Brain pericyte (primary cell): ENCODE measurements around the gene TIMP3.
"Not testable (repeated sequence)": the region's sequence is repeated elsewhere in the genome, so short reads cannot be mapped to it uniquely, and the experiment has no call there.

Experiments
- DNase-seq: peaks from one replicate; pipeline ENCODE4 v3.0.0-alpha.2; 2012; ENCODE audit warnings: low read depth, low spot score

Gene TIMP3

GRCh38 chr22:32801537-32802236 lies at the start of gene TIMP3:
Gene TIMP3 (plus strand): TSS chr22:32801705. CDS start chr22:32802002, 297 bp downstream.
- DNase-seq: no peak

GRCh38 chr22:32752326-32752725 lies 49.2 kb upstream of the TIMP3 start:
- no peak for DNase-seq

GRCh38 chr22:32752816-32753520 lies 48.5 kb upstream of the TIMP3 start:
- peak; percentile 66 for DNase-seq

- DNase-seq: no peak
Observed at GRCh38 chr22:32753591-32753990, 47.9 kb upstream of the TIMP3 start.

GRCh38 chr22:32754413-32755041 lies 47.0 kb upstream of the TIMP3 start:
- DNase-seq: no peak

- not testable (repeated sequence) for DNase-seq
Observed at GRCh38 chr22:32757086-32757762, 44.3 kb upstream of the TIMP3 start.

- DNase-seq: no peak
Observed at GRCh38 chr22:32758866-32759385, 42.6 kb upstream of the TIMP3 start.

GRCh38 chr22:32760396-32760795 lies 41.1 kb upstream of the TIMP3 start:
- no peak for DNase-seq

GRCh38 chr22:32760815-32761214 lies 40.7 kb upstream of the TIMP3 start:
- DNase-seq: no peak

GRCh38 chr22:32761251-32761903 lies 40.1 kb upstream of the TIMP3 start:
- DNase-seq: no peak

- DNase-seq: no peak
Observed at GRCh38 chr22:32764330-32765131, 37.0 kb upstream of the TIMP3 start.

GRCh38 chr22:32765132-32765618 lies 36.3 kb upstream of the TIMP3 start:
- DNase-seq: no peak

- DNase-seq: no peak
Observed at GRCh38 chr22:32771756-32772155, 29.7 kb upstream of the TIMP3 start.

GRCh38 chr22:32775957-32776356 lies 25.5 kb upstream of the TIMP3 start:
- DNase-seq: no peak

GRCh38 chr22:32776397-32776796 lies 25.1 kb upstream of the TIMP3 start:
- no peak for DNase-seq

- DNase-seq: no peak
Observed at GRCh38 chr22:32776802-32777201, 24.7 kb upstream of the TIMP3 start.

GRCh38 chr22:32777987-32778386 lies 23.5 kb upstream of the TIMP3 start:
- DNase-seq: no peak

- no peak for DNase-seq
Observed at GRCh38 chr22:32780726-32781310, 20.7 kb upstream of the TIMP3 start.

GRCh38 chr22:32781695-32782094 lies 19.8 kb upstream of the TIMP3 start:
- DNase-seq: no peak
